K562 (cell line): ENCODE measurements around the gene TMEM41A. TPM values are rescaled to one million over a fixed set of nuclear protein-coding genes. Genes with fewer than 3 reads are reported as not detected.

ENCODE experiments used
- BMI1 ChIP-seq: fragments of 150-350 bp; IDR thresholded peaks from 2 replicates; pipeline ENCODE4 v1.6.1; 2014; ENCODE audit warnings: low read length
- BRF1 ChIP-seq: IDR thresholded peaks from 3 replicates; pipeline ENCODE4 v1.6.1; 2011; ENCODE audit warnings: borderline replicate concordance, mild to moderate bottlenecking; ENCODE audit not compliant: insufficient read length; ENCODE audit errors: extremely low read depth
- CBFB ChIP-seq: sonication (generic); formaldehyde crosslinking; IDR thresholded peaks from 2 replicates; pipeline ENCODE4 v1.4.0; 2020; ENCODE audit warnings: mild to moderate bottlenecking, missing genetic modification reagents
- ETV1 ChIP-seq: fragments of 450-650 bp; conservative IDR thresholded peaks from 2 replicates; pipeline ENCODE4 v1.6.1; 2016; ENCODE audit warnings: missing genetic modification characterization, control low read depth, low read depth, missing compliant biosample characterization
- FIP1L1 ChIP-seq: fragments of 200-400 bp; formaldehyde crosslinking; IDR thresholded peaks from 2 replicates; pipeline ENCODE4 v1.6.1; 2018; ENCODE audit warnings: mild to moderate bottlenecking, low read depth, low read length; ENCODE audit not compliant: poor library complexity, severe bottlenecking
- HNRNPH1 ChIP-seq: fragments of 200-400 bp; formaldehyde crosslinking; optimal IDR thresholded peaks from 2 replicates; pipeline ENCODE3; 2017; ENCODE audit warnings: low read depth, mild to moderate bottlenecking, low read length, moderate library complexity
- JUNB ChIP-seq: fragments of 450-650 bp; formaldehyde crosslinking; conservative IDR thresholded peaks from 2 replicates; pipeline ENCODE4 v1.4.0; 2020; ENCODE audit warnings: mild to moderate bottlenecking
- KHSRP ChIP-seq: fragments of 450-650 bp; IDR thresholded peaks from 2 replicates; pipeline ENCODE4 v1.6.1; 2017
- LARP7 ChIP-seq: fragments of 450-650 bp; IDR thresholded peaks from 2 replicates; pipeline ENCODE4 v1.6.1; 2016
- LEF1 ChIP-seq: fragments of 450-650 bp; IDR thresholded peaks from 2 replicates; pipeline ENCODE4 v1.6.1; 2016; ENCODE audit warnings: mild to moderate bottlenecking
- NFIC ChIP-seq: fragments of 450-650 bp; IDR thresholded peaks from 2 replicates; pipeline ENCODE4 v1.6.1; 2017; ENCODE audit warnings: mild to moderate bottlenecking, inconsistent platforms
- NRF1 ChIP-seq, 2 experiments: fragments of 450-650 bp; IDR thresholded peaks in 1 of 2; conservative IDR thresholded peaks in 1 of 2; 2 replicates each; pipeline ENCODE4 v1.6.1; 2014; ENCODE audit warnings: mild to moderate bottlenecking in 2 of 2
- POLR2AphosphoS2 ChIP-seq: IDR thresholded peaks from 2 replicates; pipeline ENCODE4 v1.6.1; 2012; ENCODE audit warnings: low read length, improper control_type of control experiment
- POLR2G ChIP-seq: fragments of 200-400 bp; formaldehyde crosslinking; IDR thresholded peaks from 2 replicates; pipeline ENCODE4 v1.6.1; 2017; ENCODE audit warnings: low read depth, mild to moderate bottlenecking, antibody characterized with exemption, low read length, moderate library complexity
- POLR2H ChIP-seq: IDR thresholded peaks from 2 replicates; pipeline ENCODE4 v1.6.1; 2016; ENCODE audit warnings: missing genetic modification characterization, low read depth, mild to moderate bottlenecking, control low read depth, missing compliant biosample characterization, moderate library complexity
- PRMT5 ChIP-seq: sonication (generic); formaldehyde crosslinking; IDR thresholded peaks from 2 replicates; pipeline ENCODE4 v1.5.0; 2020; ENCODE audit warnings: missing genetic modification reagents
- PTRF ChIP-seq: fragments of 450-650 bp; IDR thresholded peaks from 2 replicates; pipeline ENCODE4 v1.6.1; 2016; ENCODE audit warnings: mild to moderate bottlenecking, missing genetic modification characterization, missing compliant biosample characterization
- RBBP5 ChIP-seq: fragments of 200-600 bp; sonication (generic); IDR thresholded peaks from 2 replicates; pipeline ENCODE4 v1.6.1; 2012; ENCODE audit warnings: borderline replicate concordance, mild to moderate bottlenecking, low read length, control low read depth, inconsistent platforms; ENCODE audit not compliant: insufficient read depth, poor library complexity, severe bottlenecking
- SMARCB1 ChIP-seq: IDR thresholded peaks from 2 replicates; pipeline ENCODE4 v1.6.1; 2011; ENCODE audit warnings: improper control_type of control experiment, low read depth; ENCODE audit not compliant: insufficient read length
- SP2 ChIP-seq: IDR thresholded peaks from 2 replicates; pipeline ENCODE4 v1.6.1; 2011; ENCODE audit warnings: mild to moderate bottlenecking, low read depth, low read length, moderate library complexity; ENCODE audit not compliant: poor library complexity, severe bottlenecking; ENCODE audit errors: extremely low read depth
- ZKSCAN3 ChIP-seq: fragments of 250-450 bp; sonication (Bioruptor Pico); IDR thresholded peaks from 2 replicates; pipeline ENCODE4 v1.4.0; 2020
- ZNF124 ChIP-seq: sonication (generic); formaldehyde crosslinking; IDR thresholded peaks from 2 replicates; pipeline ENCODE4 v1.8.1; 2022; ENCODE audit warnings: missing genetic modification reagents
- ZNF253 ChIP-seq: fragments of 250-450 bp; sonication (Bioruptor Pico); conservative IDR thresholded peaks from 2 replicates; pipeline ENCODE4 v1.6.1; 2021; ENCODE audit warnings: mild to moderate bottlenecking
- ZNF3 ChIP-seq: fragments of 250-450 bp; sonication (Bioruptor Pico); IDR thresholded peaks from 2 replicates; pipeline ENCODE4 v1.5.0; 2021; ENCODE audit warnings: mild to moderate bottlenecking, moderate library complexity
- ZNF551 ChIP-seq: fragments of 250-450 bp; sonication (Bioruptor Pico); IDR thresholded peaks from 2 replicates; pipeline ENCODE4 v1.5.0; 2021; ENCODE audit warnings: mild to moderate bottlenecking, moderate library complexity
- ZNF696 ChIP-seq: fragments of 250-450 bp; sonication (Bioruptor Pico); conservative IDR thresholded peaks from 2 replicates; pipeline ENCODE4 v1.4.0; 2020; ENCODE audit warnings: mild to moderate bottlenecking, moderate library complexity
- polyA plus RNA-seq, 8 experiments: library from polyadenylated mRNA; depleted of rRNA in 4 of 8; stranded (reverse) in 5 of 8; unstranded in 3 of 8; fragments of >200 nt; fragmentation: Nextera tagmentation in 2 of 8; fragmentation: Illumina TruSeq in 1 of 8; extraction: Ambion mirVana in 2 of 8; extraction: Trizol in 1 of 8; gene quantifications; 2 replicates each; pipeline versions ENCODE4 v1.2.1 to v1.2.3, GENCODE V29; 2011 to 2014; ENCODE audit warnings: inconsistent platforms in 1 of 8, missing spikeins in 1 of 8
- total RNA-seq, 7 experiments: library from RNA; depleted of rRNA in 6 of 7; stranded (reverse); fragments of >200 nt in 6 of 7; fragmentation: Illumina TruSeq in 2 of 7; extraction: Trizol in 2 of 7; gene quantifications; 2 replicates each; pipeline versions ENCODE4 v1.2.1 to v1.2.3, GENCODE V29; 2011 to 2021; ENCODE audit warnings: low replicate concordance in 1 of 7
- TF ChIP-seq, protein P1 (sequence below): fragments of 450-650 bp; formaldehyde crosslinking; IDR thresholded peaks from 2 replicates; pipeline ENCODE4 v1.4.0; 2020; ENCODE audit warnings: mild to moderate bottlenecking, mixed read lengths
- TF ChIP-seq, protein P2 (sequence below): fragments of 250-450 bp; sonication (Bioruptor Pico); IDR thresholded peaks from 2 replicates; pipeline ENCODE4 v1.4.0; 2020; ENCODE audit warnings: mild to moderate bottlenecking, moderate library complexity

TMEM41A gene
- total and polyA plus RNA-seq, 9 of the 15 experiments (the other 6 are each of a cell fraction or from before 2014, with no cell fraction given), result 22.5 to 65.9 (median 31.5) TPM

- TF ChIP-seq SP2 (no peak), ZNF696 (CRISPR knock-in tag) (no peak), ZNF551 (CRISPR knock-in tag) (no peak), POLR2G (peak; percentile 100), ZKSCAN3 (no peak), PRMT5 (CRISPR knock-in tag) (peak; percentile 57; the same call in 1 of the 2 replicates), HNRNPH1 (no peak), ZNF253 (CRISPR knock-in tag) (no peak), ZNF124 (CRISPR knock-in tag) (no peak), CBFB (CRISPR knock-in tag) (peak; percentile 36; the same call in 1 of the 2 replicates), NFIC (peak; percentile 72), ETV1 (tag) (peak; percentile 61; the same call in 1 of the 2 replicates), POLR2H (no peak; the same call in 1 of the 2 replicates), SMARCB1 (no peak), BRF1 (no peak), NRF1 (conservative IDR thresholded peaks at IDR 0.05 in 1 of 2, IDR thresholded peaks at IDR 0.05 in 1 of 2) (peak; percentile 60 to 61), JUNB (CRISPR knock-in tag) (no peak), ZNF3 (CRISPR knock-in tag) (no peak), LARP7 (no peak), PTRF (tag) (no peak), POLR2AphosphoS2 (no peak), KHSRP (no peak), FIP1L1 (peak; percentile 95), LEF1 (no peak), RBBP5 (peak; percentile 100), BMI1 (no peak)
- TF ChIP-seq, protein P1, sequence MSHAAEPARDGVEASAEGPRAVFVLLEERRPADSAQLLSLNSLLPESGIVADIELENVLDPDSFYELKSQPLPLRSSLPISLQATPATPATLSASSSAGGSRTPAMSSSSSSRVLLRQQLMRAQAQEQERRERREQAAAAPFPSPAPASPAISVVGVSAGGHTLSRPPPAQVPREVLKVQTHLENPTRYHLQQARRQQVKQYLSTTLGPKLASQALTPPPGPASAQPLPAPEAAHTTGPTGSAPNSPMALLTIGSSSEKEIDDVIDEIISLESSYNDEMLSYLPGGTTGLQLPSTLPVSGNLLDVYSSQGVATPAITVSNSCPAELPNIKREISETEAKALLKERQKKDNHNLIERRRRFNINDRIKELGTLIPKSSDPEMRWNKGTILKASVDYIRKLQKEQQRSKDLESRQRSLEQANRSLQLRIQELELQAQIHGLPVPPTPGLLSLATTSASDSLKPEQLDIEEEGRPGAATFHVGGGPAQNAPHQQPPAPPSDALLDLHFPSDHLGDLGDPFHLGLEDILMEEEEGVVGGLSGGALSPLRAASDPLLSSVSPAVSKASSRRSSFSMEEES, result no peak
- TF ChIP-seq, protein P2, sequence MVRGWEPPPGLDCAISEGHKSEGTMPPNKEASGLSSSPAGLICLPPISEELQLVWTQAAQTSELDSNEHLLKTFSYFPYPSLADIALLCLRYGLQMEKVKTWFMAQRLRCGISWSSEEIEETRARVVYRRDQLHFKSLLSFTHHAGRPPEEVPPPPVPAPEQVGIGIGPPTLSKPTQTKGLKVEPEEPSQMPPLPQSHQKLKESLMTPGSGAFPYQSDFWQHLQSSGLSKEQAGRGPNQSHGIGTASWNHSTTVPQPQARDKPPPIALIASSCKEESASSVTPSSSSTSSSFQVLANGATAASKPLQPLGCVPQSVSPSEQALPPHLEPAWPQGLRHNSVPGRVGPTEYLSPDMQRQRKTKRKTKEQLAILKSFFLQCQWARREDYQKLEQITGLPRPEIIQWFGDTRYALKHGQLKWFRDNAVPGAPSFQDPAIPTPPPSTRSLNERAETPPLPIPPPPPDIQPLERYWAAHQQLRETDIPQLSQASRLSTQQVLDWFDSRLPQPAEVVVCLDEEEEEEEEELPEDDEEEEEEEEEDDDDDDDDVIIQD (CRISPR knock-in tag), result no peak
Observed at GRCh38 chr3:185498503-185499396, at the start of gene TMEM41A (continued).
